GM19463 (cell line): Measurements from ENCODE around the gene GNB1L.

Source experiments
- ATAC-seq: cut with Tn5 transposase; IDR thresholded peaks from one replicate; pipeline ENCODE4 v1.9.1; 2021; ENCODE audit warnings: mild to moderate bottlenecking, moderate library complexity; ENCODE audit not compliant: unreplicated experiment

Gene GNB1L

GRCh38 chr22:19812910-19813309 is 41.8 kb downstream of the GNB1L start:
- ATAC-seq = no peak

DNA sequence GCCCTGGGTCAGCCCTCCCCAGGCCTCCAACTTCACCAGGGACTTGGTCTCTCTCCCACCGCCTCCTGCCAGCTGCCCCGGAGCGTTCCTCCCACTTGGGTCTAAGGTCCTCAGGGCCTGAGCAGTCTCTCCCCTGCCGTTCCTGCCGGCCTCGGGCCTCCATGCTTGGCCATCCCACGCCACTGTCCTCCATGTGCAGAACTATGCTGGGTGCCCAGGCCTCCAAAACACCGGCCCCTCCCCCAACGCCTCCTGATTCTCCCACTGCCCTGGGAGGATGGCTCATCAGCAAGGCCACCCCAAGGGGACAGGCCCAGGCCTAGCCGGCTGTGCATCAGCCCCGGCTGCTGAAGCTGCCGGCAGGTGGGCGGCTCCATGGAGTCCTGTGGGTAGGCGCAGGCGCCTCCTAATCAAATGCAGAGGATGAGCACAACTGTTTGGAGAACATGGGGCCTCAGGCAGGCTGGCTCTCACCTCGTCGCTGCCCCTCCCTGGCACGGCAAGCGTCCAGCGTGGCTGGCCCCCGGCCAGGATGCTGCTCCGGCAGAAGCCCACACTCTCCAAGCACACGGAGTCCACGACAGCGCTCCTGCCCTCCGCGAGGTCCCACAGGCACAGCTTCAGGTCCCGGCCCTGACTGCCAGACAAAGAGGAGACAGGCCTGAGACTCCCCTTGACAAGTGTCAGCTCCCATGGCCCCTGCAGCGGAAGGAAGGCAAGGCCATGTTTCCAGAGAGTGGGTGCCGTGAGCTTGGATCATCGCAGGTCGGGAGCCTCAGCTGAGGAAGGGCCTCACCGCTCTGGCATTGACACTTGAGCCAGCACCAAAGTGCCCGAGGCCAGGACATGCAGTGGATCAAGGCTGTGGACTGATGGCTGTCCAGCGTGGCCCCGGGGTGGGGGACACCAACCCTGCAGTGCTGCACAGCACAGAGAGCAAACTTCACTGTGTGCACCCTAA is 42.6 kb downstream of the GNB1L start:
- no peak for ATAC-seq

DNA sequence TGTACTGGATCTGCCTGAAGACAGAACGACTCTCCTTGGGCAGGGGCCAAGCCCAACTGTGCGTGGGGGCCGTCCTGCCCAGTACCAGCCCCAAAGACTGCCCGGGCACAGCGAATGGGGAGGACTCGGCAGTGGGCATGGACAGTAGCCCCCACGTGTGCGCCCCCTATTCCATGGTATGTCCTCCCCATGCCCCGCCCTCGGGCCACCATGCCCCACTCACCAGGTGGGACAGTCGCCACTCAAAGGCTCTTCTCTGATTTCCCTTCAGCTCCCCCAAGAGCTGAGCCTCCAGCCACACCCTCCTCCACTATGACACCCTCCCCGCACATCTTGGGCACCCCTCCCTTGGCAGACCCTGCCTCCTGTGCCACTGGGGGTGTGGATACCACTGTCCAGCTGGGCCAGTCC is 43.5 kb downstream of the GNB1L start:
- no peak for ATAC-seq

DNA sequence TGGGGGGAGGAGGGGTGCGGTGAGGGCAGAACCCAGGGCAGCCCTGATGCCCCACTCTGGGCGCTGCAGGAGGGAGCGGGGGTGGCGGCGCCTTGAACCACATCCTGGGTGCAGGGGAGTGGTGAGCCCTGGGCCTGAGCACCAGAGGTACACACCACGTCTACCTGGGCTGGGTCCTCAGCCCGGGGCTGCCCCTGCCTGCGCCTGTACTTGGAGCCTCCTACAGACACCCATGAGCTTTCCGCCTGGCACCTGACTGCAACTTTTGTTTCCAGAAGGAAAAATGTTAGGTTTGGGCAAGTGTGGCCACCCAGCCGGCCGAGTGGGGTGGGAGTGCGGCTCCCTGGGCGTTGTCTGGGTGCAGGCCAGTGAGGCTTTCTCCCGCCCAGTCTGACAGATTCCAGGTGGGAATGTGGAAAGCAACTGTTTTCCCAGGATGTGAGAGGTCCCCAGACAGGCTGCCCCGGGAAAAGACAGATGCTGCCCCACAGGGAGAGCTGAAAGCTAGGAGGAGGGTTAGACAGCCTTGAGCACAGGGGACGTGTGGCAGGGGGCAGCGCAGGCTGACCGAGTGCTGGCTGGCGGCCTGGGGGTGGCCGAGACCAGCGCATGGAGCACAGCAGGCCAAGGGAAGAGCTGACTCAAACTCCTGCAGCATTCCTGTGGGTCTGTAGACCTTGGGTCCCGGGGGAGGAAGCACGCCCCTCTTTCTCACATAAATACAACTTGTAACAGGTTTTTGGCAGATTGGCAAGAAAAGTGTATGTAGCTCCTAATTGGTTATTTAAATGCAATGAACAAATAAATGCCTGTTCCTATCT is 44.1 kb downstream of the GNB1L start:
- no peak for ATAC-seq

DNA sequence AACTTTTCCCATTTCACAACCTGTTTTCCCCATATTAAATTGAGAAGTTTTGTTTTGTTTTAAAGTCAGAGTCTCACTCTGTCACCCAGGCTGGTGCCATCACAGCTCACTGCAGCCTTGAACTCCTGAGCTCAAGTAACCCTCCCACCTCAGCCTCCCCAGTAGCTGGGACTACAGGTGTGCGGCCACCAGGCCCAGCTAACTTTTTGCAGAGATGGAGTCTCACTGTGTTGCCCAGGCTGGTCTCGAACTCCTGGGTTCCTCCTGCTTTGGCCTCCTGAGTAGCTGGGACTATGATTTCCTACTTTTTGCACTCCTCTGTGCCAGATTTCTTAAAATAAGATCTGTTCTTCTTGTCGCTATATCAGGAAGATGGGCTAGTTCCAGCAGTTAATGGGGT is 44.9 kb downstream of the GNB1L start:
- no peak for ATAC-seq

DNA sequence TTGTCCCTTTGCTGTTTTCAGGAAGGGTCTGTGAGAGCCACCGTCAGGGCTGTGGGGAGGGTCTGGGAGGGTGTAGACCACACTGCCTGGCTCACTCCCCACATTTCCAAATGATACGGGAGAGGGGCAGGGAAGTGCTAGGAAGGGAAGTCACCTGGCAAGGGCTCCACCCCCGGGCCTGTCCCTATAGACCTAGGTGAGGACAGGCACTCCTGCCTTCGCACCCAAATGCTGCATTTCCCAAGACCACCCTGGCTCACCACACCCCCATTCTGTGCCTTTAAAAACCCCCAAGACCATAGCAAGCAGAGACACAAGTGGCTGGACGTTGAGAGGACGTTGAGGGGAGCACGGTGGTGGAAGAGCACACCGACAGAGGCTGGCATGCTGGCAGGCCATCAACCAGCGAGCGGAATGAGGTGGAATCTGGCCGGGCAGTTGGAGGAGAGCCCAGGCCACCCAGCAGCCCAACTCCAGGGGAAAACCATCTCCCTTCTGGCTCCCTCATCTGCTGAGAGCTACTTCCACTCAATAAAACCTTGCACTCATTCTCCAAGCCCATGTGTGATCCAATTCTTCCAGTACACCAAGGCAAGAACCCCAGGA is 45.7 kb downstream of the GNB1L start:
- ATAC-seq = no peak

DNA sequence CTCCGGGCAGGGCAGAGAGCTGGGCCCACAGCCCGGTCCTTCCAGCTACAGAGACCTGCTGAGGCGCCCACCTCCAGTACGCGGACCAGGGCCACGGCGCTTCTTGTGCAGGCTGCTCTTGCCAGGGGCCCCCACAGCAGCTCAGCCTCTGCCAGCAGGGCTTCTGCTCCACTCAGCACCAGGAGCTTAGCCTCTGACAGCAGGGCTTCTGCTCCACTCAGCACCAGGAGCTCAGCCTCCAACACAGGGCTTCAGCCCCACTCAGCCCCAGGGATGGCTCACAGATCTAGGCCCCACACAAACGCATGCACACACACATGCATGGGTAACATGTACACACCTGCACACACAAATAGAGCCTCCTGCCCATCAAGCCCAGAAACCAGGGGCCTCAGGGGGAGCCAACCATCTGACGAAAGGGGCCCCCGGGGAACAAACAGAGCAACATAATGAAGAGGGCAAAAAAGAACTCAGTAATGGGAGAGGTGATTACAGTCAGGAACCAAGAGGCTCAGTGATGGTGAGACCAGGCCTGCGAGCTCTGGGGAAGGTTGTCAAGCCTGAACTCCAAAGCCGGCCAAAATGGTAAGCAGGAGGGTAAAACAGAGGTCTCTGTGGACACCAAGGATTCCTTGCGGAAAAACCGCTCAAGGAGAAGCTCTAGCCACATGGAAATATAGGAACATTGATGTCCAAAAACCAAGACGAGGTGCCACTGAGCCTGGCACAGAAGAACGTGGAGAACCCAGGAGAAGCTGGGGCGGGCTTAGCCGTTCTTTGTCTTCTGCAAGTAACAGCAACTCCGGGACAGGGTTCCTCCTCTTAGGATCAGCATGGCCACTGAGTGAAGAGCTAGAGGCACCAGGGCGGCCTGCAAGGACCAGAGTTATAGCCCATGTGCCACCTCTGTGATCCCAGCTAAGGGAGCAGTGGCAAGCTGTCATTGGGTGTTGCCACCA is 46.5 kb downstream of the GNB1L start:
- no peak for ATAC-seq

DNA sequence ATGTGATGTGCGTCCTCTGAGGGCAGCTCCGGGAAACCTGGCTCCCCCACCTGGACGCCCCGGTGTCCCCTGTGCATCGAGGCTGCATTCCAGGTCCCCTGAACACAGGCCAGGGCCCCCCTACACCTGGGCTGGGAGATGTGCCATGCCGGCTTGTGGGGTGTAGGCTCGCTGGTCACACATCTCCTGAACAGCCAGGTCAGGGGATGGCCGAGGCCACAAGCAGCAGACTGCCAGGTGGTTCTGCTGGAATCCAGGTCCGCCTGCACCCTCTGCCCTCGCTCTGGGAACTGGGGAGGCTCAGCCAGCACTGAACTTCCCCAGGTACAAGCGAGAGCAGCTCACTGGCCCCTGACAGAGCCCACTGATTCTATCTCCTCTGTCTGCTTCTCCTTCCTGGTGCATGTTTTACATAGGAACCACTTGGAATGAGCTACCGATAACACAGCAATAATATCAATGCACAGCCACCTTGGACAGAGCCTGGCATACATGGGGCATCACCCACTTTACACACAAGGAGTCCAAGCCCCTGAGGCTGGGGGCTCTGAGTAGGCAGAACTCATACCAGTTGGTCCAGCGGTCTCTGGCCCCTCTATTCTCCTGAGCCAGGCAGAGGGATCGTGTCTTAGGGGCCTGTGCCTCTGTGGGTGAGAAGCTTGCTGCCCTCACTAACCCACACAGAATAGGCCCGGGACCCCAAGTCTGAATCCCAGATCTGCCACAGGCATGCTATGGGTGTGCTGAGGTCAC is 47.3 kb downstream of the GNB1L start:
- no peak for ATAC-seq

GRCh38 chr22:19806213-19807160 is 48.2 kb downstream of the GNB1L start:
- ATAC-seq = no peak

GRCh38 chr22:19805821-19806212 is 48.9 kb downstream of the GNB1L start:
- no peak for ATAC-seq

DNA sequence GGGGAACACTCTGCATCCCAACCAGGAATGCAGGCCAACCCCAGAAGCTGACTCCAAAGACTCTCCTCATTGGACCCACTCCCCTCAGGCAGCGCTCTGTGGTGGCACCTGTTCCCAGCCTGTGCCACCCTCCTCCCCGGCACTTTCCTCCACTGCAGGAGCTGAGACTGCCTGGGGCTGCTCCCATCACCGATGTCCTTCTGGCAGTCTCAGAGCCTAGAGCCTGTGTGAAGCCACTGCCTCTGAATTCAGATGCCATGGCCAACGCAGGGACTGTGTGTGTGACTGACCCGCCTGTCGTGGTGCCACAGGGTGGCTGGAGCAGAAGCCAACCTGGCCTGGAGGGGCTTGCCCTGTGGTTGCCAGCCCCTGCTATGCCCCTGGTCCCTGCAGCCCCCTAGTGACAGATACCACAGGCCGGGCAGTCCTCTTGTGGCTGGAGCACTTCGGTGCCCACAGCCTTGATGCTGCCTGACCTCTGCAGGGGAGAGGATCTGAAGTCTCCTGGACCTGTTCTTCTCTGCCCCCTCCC is 50.9 kb downstream of the GNB1L start:
- no peak for ATAC-seq

DNA sequence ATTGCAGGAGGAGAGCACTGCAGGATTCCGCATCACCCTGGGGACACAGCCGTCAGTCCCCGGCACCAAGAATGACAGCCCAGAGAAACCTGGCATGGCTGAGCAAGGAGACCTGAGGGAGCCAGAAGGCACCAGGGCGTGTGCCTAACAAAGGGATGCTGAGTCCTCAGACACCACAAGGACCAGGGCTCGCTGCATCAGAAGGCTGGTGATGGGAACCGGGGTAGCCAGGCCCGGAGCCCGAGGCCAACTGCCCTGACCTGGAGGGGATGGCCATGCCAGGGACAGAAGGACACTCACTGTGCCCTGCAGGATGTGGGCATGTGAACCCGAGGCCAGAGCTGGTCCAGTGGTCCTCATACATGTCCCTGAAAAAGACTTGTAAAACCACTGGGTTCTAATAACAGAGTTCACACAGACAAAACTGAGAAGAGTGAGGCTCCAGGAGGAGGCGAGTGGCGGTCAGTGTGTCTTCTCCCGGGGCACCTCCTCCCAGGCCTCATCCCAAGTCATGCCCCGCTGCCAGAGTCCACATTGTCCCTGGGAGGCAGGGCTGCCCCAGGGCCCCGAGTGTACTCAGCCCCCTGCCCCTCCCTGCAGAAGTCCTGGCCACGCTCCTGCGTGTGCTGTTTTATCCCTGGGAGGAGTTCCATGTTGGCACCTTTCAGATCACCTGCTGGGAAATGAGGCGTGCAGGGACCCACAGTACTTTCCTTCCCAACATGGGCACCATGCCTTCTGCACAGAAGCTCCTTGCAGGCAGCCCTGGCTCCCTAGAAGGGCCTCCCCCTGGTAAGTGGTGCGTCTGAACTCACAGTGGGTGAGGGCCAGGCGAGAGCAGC is 51.6 kb downstream of the GNB1L start:
- no peak for ATAC-seq

GRCh38 chr22:19802001-19802893 is 52.4 kb downstream of the GNB1L start:
- no peak for ATAC-seq

DNA sequence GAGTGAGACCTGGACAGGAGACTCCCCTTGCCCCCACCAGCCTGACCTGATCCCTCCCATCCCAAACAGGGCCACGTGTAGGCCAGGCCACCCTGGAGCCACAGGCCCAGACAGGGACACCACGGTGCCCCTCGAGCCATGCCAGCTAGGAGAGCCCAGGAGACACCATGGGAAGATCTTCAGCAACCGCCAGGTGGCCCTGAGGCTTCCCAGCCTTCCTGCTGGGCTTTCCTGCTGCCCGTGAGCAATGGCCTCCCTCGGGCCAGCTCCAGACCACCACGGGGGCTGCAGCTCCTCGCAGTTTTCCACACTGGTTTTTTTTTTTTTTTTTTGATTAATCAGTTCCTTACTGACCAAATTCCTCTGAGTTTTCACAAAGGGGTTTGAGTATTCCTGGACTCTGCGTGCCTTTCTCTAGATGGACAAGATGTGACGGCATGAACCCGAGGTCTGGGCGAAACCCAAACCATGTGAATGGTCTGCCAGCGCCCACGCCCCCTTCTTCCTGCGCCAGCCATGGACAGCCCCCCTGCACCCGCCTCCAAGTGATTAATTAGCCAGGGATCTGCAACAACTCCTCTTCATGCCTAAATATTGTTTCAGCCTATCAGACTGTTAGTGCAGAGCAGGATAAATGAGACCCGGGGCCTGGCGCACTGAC is 53.2 kb downstream of the GNB1L start:
- ATAC-seq = no peak

DNA sequence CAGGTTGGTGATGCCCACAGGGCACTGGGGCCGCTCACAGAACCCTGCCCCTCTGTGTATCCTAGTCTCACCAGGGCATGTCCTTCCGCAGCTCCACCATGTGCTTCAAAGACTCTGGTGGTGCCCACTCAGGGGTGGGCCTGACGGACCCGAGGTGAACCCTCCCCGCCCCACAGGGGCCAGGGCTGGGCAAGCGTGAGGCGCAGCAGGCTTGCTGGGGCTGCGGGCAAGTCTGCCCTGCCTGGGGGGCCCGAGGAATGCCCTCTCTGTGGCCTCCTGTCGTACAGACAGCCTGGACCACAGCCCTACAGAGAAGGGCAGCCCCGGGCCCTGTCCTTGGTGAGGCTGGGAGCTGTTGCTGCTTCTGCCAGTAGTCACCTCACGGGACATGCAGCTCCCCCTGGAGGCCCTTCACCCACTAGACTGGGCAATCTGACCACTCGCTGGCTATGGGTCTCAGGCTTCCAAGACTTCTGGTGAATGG is 53.9 kb downstream of the GNB1L start:
- ATAC-seq = no peak

DNA sequence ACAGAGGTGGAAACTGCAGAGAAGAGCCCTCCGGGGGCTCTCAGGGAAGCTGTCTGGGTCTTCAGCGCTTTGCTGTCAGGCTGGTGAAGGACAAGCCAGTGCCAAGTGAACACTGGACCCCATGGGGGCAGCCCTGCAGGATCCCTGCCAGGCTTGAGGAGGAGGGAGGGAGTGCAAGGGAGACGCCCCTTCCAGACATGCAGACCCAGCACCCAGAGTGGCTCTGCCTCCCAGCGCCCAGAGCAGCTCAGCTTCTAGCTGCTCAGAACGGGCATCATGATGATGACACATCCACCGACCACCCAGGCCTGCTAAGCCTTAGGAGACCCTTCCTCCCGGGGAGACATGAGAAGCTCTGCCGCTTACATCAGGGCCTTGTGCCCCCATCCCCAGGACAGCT is 54.4 kb downstream of the GNB1L start:
- no peak for ATAC-seq
